A549 treated with DMSO at 1 μM for 4 hours (cell line): ENCODE measurements around the gene OR8H3. TPM values are rescaled to one million over a fixed set of nuclear protein-coding genes. Genes with fewer than 3 reads are reported as not detected.

Source experiments
- total RNA-seq: library from RNA; stranded (reverse); fragments of 200-300 nt; extraction: Qiagen RNA extraction; gene quantifications from 5 replicates; pipeline ENCODE4 v1.2.3, GENCODE V29; 2022; ENCODE audit warnings: low read depth

Gene OR8H3, protein sequence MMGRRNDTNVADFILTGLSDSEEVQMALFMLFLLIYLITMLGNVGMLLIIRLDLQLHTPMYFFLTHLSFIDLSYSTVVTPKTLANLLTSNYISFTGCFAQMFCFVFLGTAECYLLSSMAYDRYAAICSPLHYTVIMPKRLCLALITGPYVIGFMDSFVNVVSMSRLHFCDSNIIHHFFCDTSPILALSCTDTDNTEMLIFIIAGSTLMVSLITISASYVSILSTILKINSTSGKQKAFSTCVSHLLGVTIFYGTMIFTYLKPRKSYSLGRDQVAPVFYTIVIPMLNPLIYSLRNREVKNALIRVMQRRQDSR
- not detected in 5 replicates for total RNA-seq

DNA sequence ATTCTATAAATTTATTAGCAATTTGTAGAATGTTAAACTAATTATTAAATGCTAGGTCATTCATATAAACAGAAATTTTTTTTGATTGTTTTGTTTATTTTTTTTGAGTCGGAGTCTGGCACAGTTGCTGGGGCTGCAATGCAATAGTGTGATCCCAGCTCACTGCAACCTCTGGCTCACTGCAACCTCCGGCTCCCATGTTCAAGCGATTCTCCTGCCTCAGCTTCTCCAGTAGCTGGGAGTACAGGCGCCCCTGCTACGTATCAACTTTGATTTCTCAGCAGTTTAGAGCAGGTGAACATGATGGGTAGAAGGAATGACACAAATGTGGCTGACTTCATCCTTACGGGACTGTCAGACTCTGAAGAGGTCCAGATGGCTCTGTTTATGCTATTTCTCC, at the start of gene OR8H3:
TSS of gene OR8H3 (plus strand) at position 301 of the 400 bp plus-strand sequence. CDS start at position 301, 0 bp downstream.

DNA sequence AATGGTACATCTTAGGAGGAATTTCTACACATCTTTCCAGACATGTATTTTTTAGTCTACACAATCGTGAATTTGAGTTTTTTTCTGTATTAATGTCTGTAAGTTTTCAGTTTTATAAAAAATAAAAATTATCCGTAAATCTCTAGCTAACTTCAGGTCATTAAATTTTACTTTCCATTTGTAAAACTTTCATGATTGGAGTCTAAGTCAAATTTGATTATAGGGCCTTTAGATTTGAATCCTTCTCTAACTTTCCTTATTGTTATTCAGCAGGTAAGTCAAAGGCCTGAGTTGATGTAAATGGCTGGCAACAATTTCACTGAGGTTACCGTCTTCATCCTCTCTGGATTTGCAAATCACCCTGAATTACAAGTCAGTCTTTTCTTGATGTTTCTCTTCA, 29.2 kb upstream of the OR8H3 start, which contains the start of gene OR8I2:
TSS of gene OR8I2 (plus strand) at position 301 of the 400 bp plus-strand sequence. CDS start at position 301, 0 bp downstream.

DNA sequence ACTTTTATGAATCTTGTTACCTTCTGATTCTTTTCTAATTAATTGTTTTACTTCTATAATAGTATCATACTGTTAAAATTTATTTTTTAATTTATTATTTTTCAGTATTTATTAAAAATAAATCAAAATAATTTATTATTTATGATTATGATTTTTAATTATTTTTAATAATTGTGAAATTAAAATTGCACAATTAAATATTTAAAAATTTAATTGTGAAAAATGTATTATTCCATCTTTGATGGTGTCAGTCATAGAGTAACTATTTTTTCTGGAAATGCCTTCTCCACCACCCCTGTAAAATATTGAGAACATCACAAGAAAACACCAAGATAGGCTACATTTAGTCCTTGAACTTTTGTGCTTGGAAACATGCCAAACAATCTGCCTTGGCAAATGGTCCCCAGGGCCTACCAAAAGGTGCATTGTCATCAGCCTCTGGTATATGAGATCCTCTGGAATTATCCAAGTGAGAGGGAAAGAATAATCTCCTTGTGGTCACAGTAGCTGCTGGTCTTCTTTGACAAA, 18.9 kb upstream of the OR8H3 start, which contains the start of gene OR8H2:
TSS of gene OR8H2 (plus strand) at position 478 of the 528 bp plus-strand sequence. CDS start 1,356 bp downstream, outside the sequence.

DNA sequence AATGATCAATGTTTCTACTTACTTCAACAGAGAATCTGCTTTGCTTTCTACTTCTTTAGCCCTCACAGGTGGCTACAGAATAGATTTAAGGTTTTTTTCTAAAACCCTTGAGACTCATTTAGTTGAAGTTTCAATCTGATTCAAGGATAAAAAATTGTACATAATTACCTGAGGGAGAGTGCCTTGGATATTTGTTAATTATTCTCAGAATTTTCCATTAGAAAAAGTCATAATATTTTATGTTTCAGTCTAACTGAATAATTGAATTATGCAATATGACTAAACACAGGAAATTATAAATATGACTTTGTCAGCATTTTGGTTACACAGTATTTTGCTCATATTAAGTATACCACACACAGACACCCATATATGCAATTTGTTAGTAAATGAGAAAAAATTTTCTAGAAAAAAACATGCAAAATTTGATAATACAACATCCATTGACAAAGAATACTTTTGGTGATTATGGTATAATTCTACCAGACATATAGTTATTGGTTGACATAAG, 18.0 kb downstream of the OR8H3 start, which contains the start of gene OR8J3:
TSS of gene OR8J3 (minus strand) at position 51 of the 511 bp plus-strand sequence. CDS start 2,483 bp downstream, outside the sequence.

DNA sequence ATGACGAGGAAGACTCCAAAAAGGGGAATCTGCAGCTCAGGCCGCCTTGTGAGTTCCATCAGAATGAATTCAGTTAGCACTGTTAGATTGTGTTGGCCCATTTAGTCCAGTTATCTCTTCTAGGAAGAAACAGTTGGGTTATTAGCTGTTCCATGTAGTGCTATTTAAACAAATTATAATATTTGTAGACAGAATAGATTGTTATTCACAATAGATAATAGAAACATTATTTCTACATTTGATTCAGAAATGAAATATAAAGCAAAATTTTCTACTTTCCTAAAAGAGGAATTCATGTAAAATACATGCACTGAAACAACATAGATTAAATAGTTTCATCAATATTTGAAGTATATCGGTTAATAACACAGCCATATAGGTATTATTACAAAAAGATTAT, 38.0 kb downstream of the OR8H3 start, which contains the start of gene OR8K5:
TSS of gene OR8K5 (minus strand) at position 101 of the 400 bp plus-strand sequence. CDS start at position 101, 0 bp downstream.

Other genes starting within 250 kb of the OR8H3 start
- gene TRIM51, start 239.1 kb upstream of the OR8H3 start, total RNA-seq = not detected in 5 replicates
- gene OR5W2, start 207.8 kb upstream of the OR8H3 start, total RNA-seq = not detected in 5 replicates
- not detected in 5 replicates for gene OR5I1, start 186.0 kb upstream of the OR8H3 start, total RNA-seq
- not detected in 5 replicates for gene OR10AG1, start 152.4 kb upstream of the OR8H3 start, total RNA-seq
- not detected in 5 replicates for gene OR5F1, start 127.7 kb upstream of the OR8H3 start, total RNA-seq
- not detected in 5 replicates for gene OR5AS1, start 94.7 kb upstream of the OR8H3 start, total RNA-seq
- gene OR8I2, start 29.1 kb upstream of the OR8H3 start, total RNA-seq = not detected in 5 replicates
- not detected in 5 replicates for gene OR8H2, start 18.7 kb upstream of the OR8H3 start, total RNA-seq
- gene OR8J3, start 17.8 kb downstream of the OR8H3 start, total RNA-seq = not detected in 5 replicates
- not detected in 5 replicates for gene OR8K5, start 37.9 kb downstream of the OR8H3 start, total RNA-seq
- not detected in 5 replicates for gene OR5J2, start 54.2 kb downstream of the OR8H3 start, total RNA-seq
- not detected in 5 replicates for gene OR5T2, start 111.9 kb downstream of the OR8H3 start, total RNA-seq
- gene OR5T3, start 129.9 kb downstream of the OR8H3 start, total RNA-seq = not detected in 5 replicates
- not detected in 5 replicates for gene OR5T1, start 151.8 kb downstream of the OR8H3 start, total RNA-seq
- not detected in 5 replicates for gene OR8H1, start 169.9 kb downstream of the OR8H3 start, total RNA-seq
- gene OR8K3, start 192.8 kb downstream of the OR8H3 start, total RNA-seq = not detected in 5 replicates
- not detected in 5 replicates for gene OR8K1, start 223.7 kb downstream of the OR8H3 start, total RNA-seq
- not detected in 5 replicates for gene OR8J1, start 231.9 kb downstream of the OR8H3 start, total RNA-seq